Ovary (tissue), 9 donors: ENCODE results near the gene C1QTNF8. TPM values are rescaled to one million over a fixed set of nuclear protein-coding genes. Genes with fewer than 3 reads are reported as not detected.

ENCODE experiments used
- DNase-seq, 5 donors: peaks; one replicate each; pipeline ENCODE4 v3.0.0-alpha.2; 2019 to 2020
- H3K27ac ChIP-seq, 2 donors: fragments of 200-600 bp; one replicate each; pipeline versions ENCODE4 v1.5.1 to v1.8.0; 2019 to 2022
- H3K27me3 ChIP-seq: fragments of 200-600 bp; one replicate; pipeline ENCODE4 v1.8.0; 2022
- H3K36me3 ChIP-seq: fragments of 200-600 bp; sonication (generic); one replicate; pipeline ENCODE4 v1.5.1; 2019
- H3K4me1 ChIP-seq: one replicate; pipeline ENCODE4 v1.8.1; 2013; ENCODE audit warnings: mild to moderate bottlenecking, moderate library complexity; ENCODE audit not compliant: insufficient read depth
- H3K4me3 ChIP-seq: fragments of 200-600 bp; sonication (generic); one replicate; pipeline ENCODE4 v1.5.1; 2017
- H3K9me3 ChIP-seq, 2 donors: fragments of 200-600 bp in 1 of 2; sonication (generic) in 1 of 2; one replicate each; pipeline versions ENCODE4 v1.5.1 to v1.8.1; 2013 to 2019; ENCODE audit warnings: mild to moderate bottlenecking in 1 of 2, moderate library complexity in 1 of 2
- CTCF ChIP-seq, 3 donors: fragments of 450-650 bp in 2 of 3; fragments of 200-600 bp in 1 of 3; IDR thresholded peaks; one replicate each; pipeline versions ENCODE4 v1.5.1 to v1.8.0; 2016 to 2022; ENCODE audit warnings: antibody characterized with exemption in 3 of 3, mild to moderate bottlenecking in 1 of 3
- EP300 ChIP-seq: sonication (generic); formaldehyde crosslinking; IDR thresholded peaks from one replicate; pipeline ENCODE4 v1.6.1; 2017; ENCODE audit warnings: antibody characterized with exemption
- POLR2A ChIP-seq: fragments of 450-650 bp; IDR thresholded peaks from one replicate; pipeline ENCODE4 v1.6.1; 2017; ENCODE audit warnings: antibody characterized with exemption, mild to moderate bottlenecking, moderate library complexity
- WGBS, 3 donors: extraction: QIAGEN DNeasy Blood & Tissue Kit in 1 of 3; methylation state at CpG; one replicate each; pipeline versions ENCODE4 v1.1.5 to v1.1.7; 2013 to 2017; 5-methylcytosine and 5-hydroxymethylcytosine counted together
- intact Hi-C, 4 donors: fragments of 100-400 bp; cut with DNase I; formaldehyde crosslinking; loops; one replicate each; pipeline versions ENCODE4 v1.11.0 to v1.15.1; 2022 to 2023
- polyA plus RNA-seq, 2 donors: library from polyadenylated mRNA; stranded (reverse); fragments of 200-250 nt in 1 of 2; fragments of 350-450 nt in 1 of 2; fragmentation: Illumina TruSeq in 1 of 2; extraction: RNeasy Lipid Tissue Mini Kit (QIAGEN cat#74804) in 1 of 2; gene quantifications; one replicate each; pipeline ENCODE4 v1.2.3, GENCODE V29; 2013 to 2014
- total RNA-seq, 7 donors: library from RNA; depleted of rRNA in 2 of 7; stranded (reverse); fragments of >200 nt in 2 of 7; fragmentation: NEBNext Ultra II Directional in 3 of 7; extraction: Animal tissue kit (Norgen Biotek cat#: 25700) in 3 of 7; gene quantifications; one replicate each; pipeline versions ENCODE4 v1.1.0 to v1.2.4, GENCODE V29; 2016 to 2023
- donor health status: DM: no; HTN: no; CAD: no; lungs with moderate emphysema.
- donor health status: DM: no; HTN: no; CAD: no.
- donor health status: Bipolar disorder and iron deficiency.
- donor health status: DM: yes; HTN: yes; CAD: no.
- donor health status: DM: no; HTN: no; CAD: no.
- donor health status: DM: yes; HTN: yes; CAD: no.

The C1QTNF8 gene
- total and polyA plus RNA-seq, 9 donors, result 0.80 TPM; not detected in 8

DNA sequence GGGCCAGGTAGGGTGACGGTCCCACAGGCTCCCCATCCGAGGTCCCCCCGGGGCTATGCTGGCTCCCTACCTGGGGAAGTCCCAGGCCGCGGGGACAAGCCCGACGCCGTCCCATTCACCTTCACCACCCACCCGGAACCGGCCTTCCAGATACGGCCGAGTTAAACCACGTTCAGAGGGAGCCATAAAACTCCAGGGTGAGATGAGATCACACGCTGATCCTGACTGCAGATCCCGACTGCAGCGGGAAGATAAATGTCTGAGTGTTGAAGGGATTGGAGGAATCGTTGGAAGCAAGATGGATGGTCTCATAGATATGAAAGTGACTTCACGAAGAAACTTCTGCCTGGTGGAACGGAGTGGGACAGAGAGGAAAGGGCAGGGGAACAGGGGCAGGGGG, 13.6 kb upstream of the C1QTNF8 start:
- Histone ChIP-seq H3K36me3 (no peaks in the 10 kb centered on the region), H3K9me3 (no peaks in the 10 kb centered on the region), H3K4me3 (no peak overlapping the region), H3K27me3 (no peaks in the 10 kb centered on the region), H3K4me1 (peaks cover 9% of the 10 kb centered on the region), H3K27ac (no peak overlapping the region)
- TF ChIP-seq CTCF (IDR thresholded peaks at IDR 0.05) (no peak), EP300 (no peak), POLR2A (no peak)
- DNase-seq, result no peak
- WGBS, 3 donors, result 63 to 73% (median 72%) methylated on average over 19 of the region's 19 CpGs
- intact Hi-C loops, result no loop called here

GRCh38 chr16:1108299-1109252, 12.5 kb upstream of the C1QTNF8 start:
- peak; percentile 70 to 90 (median 87) for DNase-seq
- H3K4me1 ChIP-seq, result peaks cover 9% of the 10 kb centered on the region
- H3K36me3 ChIP-seq, result no peaks in the 10 kb centered on the region
- H3K4me3 ChIP-seq, result no peak overlapping the region
- H3K27me3 ChIP-seq, result no peaks in the 10 kb centered on the region
- H3K27ac ChIP-seq, result no peak overlapping the region
- intact Hi-C loops, result no loop called here
- H3K9me3 ChIP-seq, result no peaks in the 10 kb centered on the region
- TF ChIP-seq CTCF (IDR thresholded peaks at IDR 0.05), result no peak
- TF ChIP-seq POLR2A, result no peak
- no peak for TF ChIP-seq EP300
- WGBS, 3 donors, result 15 to 24% (median 19%) methylated on average over 39 to 42 of the region's 42 CpGs

DNA sequence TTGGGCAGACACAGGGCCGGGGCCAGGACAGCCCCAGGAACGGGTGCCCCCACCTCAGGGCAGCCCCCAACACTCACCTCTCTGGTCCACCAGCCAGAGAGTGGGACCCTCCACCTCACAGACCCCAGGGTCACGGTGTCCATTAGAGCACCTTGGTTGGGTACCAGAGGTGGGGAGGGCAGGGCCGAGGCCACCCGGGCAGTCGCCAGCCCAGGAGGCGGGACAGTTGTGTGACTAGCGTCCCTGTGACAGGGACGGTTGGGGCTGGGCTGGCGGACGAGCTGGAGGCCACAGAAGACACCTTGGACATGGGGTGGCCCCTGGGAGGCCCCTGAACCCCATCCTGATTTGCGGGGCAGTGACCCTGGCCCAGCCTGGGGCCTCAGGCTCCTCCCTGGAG, 11.7 kb upstream of the C1QTNF8 start:
- Histone ChIP-seq H3K9me3 (no peaks in the 10 kb centered on the region), H3K4me3 (no peak overlapping the region), H3K4me1 (peaks cover 12% of the 10 kb centered on the region), H3K27ac (no peak overlapping the region), H3K27me3 (no peaks in the 10 kb centered on the region), H3K36me3 (no peaks in the 10 kb centered on the region)
- intact Hi-C loops, result loop anchor here in 3 of 4 donors (2.0 kb wide), 3 partner anchors 81 to 87 kb away; no protein-coding TSS in a partner anchor
- TF ChIP-seq POLR2A (no peak), EP300 (no peak), CTCF (IDR thresholded peaks at IDR 0.05) (no peak)
- no peak for DNase-seq
- 66 to 72% (median 72%) methylated on average over 11 to 12 of the region's 12 CpGs for WGBS, 3 donors

DNA sequence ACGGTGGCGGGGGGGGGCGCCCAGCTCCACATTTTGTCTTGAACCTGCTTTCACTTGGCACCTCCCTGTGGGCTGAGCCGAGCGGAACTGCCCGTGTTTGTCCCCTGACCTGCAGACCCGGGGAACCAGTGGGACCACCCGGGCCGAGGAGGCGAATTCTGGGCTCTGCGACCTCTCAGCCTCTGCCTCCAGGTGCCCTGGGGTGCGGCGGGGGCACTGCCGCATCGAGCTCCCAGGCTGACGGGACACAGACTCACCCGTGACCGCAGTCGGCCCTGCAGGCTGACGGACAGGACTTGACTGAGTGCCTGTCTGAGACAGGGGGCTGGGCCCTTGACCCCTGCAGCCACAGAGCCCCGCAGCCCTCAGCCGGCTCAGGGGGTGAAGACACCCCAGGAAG, 11.1 kb upstream of the C1QTNF8 start:
- no peak for TF ChIP-seq POLR2A
- TF ChIP-seq EP300, result no peak
- H3K27ac ChIP-seq, result no peak overlapping the region
- no peaks in the 10 kb centered on the region for H3K9me3 ChIP-seq
- intact Hi-C loops, result loop anchor here in 3 of 4 donors (2.0 kb wide), 3 partner anchors 82 to 88 kb away; no protein-coding TSS in a partner anchor
- H3K27me3 ChIP-seq, result no peaks in the 10 kb centered on the region
- H3K36me3 ChIP-seq, result no peaks in the 10 kb centered on the region
- peaks cover 12% of the 10 kb centered on the region for H3K4me1 ChIP-seq
- no peak overlapping the region for H3K4me3 ChIP-seq
- WGBS, 3 donors, result 62 to 69% (median 66%) methylated on average over 17 to 22 of the region's 22 CpGs
- no peak for DNase-seq

DNA sequence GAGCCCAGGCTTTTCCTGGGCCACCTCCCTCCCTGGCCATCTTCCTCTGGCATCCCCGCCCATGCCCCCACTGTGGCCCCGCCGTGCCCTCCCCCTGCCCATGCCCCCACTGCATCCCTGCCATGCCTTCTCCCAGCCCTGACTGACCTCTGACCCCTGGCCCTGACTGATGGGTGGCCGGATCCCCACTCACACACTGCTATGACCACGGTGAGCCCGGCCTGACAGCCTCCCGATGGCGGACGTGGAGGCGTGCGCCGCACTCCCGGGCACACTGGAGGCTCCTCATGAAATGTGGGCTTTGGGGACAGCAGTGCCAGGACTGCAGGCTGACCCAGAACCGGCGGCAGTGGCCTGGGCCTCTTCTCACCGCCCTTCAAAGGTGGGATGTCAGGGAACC, 10.6 kb upstream of the C1QTNF8 start:
- Histone ChIP-seq H3K27me3 (no peaks in the 10 kb centered on the region), H3K4me3 (no peak overlapping the region), H3K4me1 (peaks cover 12% of the 10 kb centered on the region), H3K27ac (no peak overlapping the region), H3K36me3 (no peaks in the 10 kb centered on the region), H3K9me3 (no peaks in the 10 kb centered on the region)
- TF ChIP-seq POLR2A, result no peak
- DNase-seq, result peak in 3 of 5 donors; percentile 50 to 61 (median 58)
- intact Hi-C loops, result loop anchor here (1.0 to 2.0 kb wide), 4 partner anchors 82 to 88 kb away; no protein-coding TSS in a partner anchor
- 54 to 66% (median 66%) methylated on average over 8 to 16 of the region's 16 CpGs for WGBS, 3 donors
